Progenitor cell of endocrine pancreas (in vitro differentiated cells): Measurements from ENCODE around the gene RSPO4. TPM values are rescaled to one million over a fixed set of nuclear protein-coding genes. Genes with fewer than 3 reads are reported as not detected.

ENCODE experiments used
- DNase-seq: peaks from one replicate; pipeline ENCODE4 v3.0.0; 2021; ENCODE audit warnings: low spot score; ENCODE audit not compliant: unreplicated experiment
- H3K27ac Mint-ChIP-seq: 2 replicates; pipeline ENCODE4 v1.8.0; 2021; ENCODE audit warnings: mild to moderate bottlenecking, moderate library complexity, mixed read lengths
- H3K27me3 Mint-ChIP-seq: 2 replicates; pipeline ENCODE4 v1.8.0; 2021; ENCODE audit warnings: mixed read lengths
- H3K36me3 Mint-ChIP-seq: 2 replicates; pipeline ENCODE4 v1.8.0; 2022; ENCODE audit warnings: mixed read lengths; ENCODE audit not compliant: insufficient read depth
- H3K4me1 Mint-ChIP-seq: 2 replicates; pipeline ENCODE4 v1.8.0; 2021; ENCODE audit warnings: low read depth, mixed read lengths
- H3K4me3 Mint-ChIP-seq: 2 replicates; pipeline ENCODE4 v1.8.0; 2021; ENCODE audit warnings: low read depth, mild to moderate bottlenecking, moderate library complexity, mixed read lengths
- H3K9me3 Mint-ChIP-seq: 2 replicates; pipeline ENCODE4 v1.8.0; 2021; ENCODE audit warnings: low read depth, mixed read lengths
- total RNA-seq: library from RNA; stranded (reverse); gene quantifications from 2 replicates; pipeline ENCODE4 v1.2.1, GENCODE V29; 2021
- TF ChIP-seq, protein P1 (sequence below): fragments of 200-600 bp; sonication (generic); IDR thresholded peaks from one replicate; pipeline ENCODE4 v1.5.0; 2021; ENCODE audit warnings: antibody characterized with exemption, mild to moderate bottlenecking; ENCODE audit not compliant: unreplicated experiment

RSPO4 gene
- total RNA-seq, 1 donor from 2014 or later, result 1.4 TPM

DNA sequence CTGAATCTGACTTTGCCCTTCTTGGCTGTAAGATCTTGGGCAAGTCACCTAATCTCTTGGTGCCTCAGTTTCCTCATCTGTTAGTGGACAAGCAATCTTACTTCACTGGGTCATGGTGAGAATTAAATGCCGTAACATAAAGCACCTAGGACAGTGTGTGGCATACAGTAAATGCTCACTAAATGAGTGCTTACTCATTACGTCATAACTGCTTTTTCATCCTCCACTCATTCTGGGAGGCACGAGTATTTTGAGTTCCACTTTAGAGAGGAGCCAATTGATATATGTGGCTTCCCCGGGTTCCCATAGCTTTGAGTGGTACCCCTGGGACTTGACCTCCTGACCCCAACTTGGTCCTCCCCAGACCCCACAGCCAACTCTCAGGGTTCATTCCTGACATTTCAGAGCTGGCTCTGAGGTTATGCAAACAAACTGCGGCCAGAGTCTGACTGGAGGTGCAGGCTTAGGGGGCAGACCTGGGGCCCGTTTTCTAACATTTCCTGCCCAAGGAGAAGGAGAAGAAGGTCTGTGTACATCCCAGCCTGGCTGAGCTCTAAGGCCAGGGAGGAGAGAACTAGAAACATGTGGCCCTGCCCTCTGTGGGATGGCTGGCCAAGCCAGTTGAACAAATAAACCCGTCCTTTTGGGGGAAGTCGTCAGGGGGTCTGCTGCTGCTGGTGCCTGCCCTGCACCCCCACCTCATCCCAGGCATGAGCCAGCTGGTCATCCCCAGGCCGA, 91.8 kb downstream of the RSPO4 start:
- TF ChIP-seq, protein P1, sequence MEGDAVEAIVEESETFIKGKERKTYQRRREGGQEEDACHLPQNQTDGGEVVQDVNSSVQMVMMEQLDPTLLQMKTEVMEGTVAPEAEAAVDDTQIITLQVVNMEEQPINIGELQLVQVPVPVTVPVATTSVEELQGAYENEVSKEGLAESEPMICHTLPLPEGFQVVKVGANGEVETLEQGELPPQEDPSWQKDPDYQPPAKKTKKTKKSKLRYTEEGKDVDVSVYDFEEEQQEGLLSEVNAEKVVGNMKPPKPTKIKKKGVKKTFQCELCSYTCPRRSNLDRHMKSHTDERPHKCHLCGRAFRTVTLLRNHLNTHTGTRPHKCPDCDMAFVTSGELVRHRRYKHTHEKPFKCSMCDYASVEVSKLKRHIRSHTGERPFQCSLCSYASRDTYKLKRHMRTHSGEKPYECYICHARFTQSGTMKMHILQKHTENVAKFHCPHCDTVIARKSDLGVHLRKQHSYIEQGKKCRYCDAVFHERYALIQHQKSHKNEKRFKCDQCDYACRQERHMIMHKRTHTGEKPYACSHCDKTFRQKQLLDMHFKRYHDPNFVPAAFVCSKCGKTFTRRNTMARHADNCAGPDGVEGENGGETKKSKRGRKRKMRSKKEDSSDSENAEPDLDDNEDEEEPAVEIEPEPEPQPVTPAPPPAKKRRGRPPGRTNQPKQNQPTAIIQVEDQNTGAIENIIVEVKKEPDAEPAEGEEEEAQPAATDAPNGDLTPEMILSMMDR, result no peak
- Mint-ChIP-seq H3K4me3 (no peak overlapping the region), H3K9me3 (no peaks in the 10 kb centered on the region), H3K4me1 (no peaks in the 10 kb centered on the region), H3K27ac (no peak overlapping the region), H3K27me3 (peaks cover 6% of the 10 kb centered on the region), H3K36me3 (no peaks in the 10 kb centered on the region)
- no peak for DNase-seq

DNA sequence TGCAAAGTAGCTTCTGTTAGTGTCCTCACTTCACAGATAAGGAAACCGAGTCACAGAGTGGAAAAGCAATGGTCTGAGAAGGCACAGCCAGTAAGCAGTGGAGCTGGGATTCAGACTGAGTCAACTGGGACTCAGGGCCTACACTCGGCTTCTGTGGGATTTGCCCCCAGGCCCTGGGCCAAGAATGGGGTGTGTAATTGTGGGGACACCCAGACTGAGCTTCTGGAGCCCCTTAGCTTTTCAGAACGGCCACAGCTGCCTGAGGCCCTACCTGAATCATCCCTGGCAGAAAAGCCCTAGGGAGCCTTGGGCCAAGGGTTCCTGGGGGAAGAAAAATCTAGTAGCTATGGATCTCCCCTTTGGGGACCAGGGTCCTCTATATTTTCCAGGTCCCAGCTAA, 92.5 kb downstream of the RSPO4 start:
- H3K9me3 Mint-ChIP-seq, result no peaks in the 10 kb centered on the region
- no peak overlapping the region for H3K27ac Mint-ChIP-seq
- DNase-seq, result no peak
- no peaks in the 10 kb centered on the region for H3K36me3 Mint-ChIP-seq
- TF ChIP-seq, protein P1, result no peak
- H3K4me3 Mint-ChIP-seq, result no peak overlapping the region
- H3K4me1 Mint-ChIP-seq, result no peaks in the 10 kb centered on the region
- peaks cover 3% of the 10 kb centered on the region for H3K27me3 Mint-ChIP-seq

Other genes starting within 250 kb of the RSPO4 start
- 0.38 and 0.44 TPM in 2 replicates for gene SLC52A3, start 233.8 kb downstream of the RSPO4 start, total RNA-seq
- gene FAM110A, start 168.6 kb downstream of the RSPO4 start, total RNA-seq, result 17.4 and 17.9 TPM in 2 replicates
- gene ANGPT4, start 86.0 kb downstream of the RSPO4 start, total RNA-seq, result not detected in 2 replicates
- 92.5 and 94.5 TPM in 2 replicates for gene PSMF1, start 116.3 kb upstream of the RSPO4 start, total RNA-seq
- gene TMEM74B, start 182.7 kb upstream of the RSPO4 start, total RNA-seq, result 15.6 and 21.9 TPM in 2 replicates
- gene C20orf202, start 201.1 kb upstream of the RSPO4 start, total RNA-seq, result 0.26 and 0.27 TPM in 2 replicates
- gene RAD21L1, start 223.7 kb upstream of the RSPO4 start, total RNA-seq, result not detected in 2 replicates